ENCODE results near the gene POU2F1.

Gene POU2F1

DNA sequence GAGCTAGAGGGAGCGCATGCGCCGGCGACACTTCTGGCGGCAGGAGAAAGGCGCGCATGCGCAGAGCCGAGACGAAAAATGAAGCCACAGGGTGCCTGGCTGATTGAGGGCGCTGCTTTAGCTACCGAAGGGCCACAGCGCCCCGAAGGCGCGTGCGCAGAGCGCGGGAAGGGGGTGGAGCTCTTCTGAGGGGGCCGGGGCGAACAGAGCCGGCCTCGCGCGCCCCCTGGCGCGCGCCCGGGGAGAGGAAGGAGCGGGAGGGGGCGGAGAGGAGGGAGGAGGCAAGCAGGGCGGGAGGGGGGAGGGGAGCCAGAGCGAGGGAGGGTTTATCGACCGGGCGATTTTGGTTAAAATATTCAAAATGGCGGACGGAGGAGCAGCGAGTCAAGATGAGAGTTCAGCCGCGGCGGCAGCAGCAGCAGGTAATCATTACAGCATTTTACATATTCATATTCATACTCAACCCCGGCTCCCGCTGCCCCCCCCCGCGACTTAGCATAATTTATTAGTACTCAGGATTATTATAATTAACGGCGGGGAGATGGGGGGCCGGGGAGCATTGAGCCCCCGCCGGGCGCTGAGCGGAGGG, at the start of gene POU2F1:
Gene POU2F1 (plus strand): TSS at position 350 of the 589 bp plus-strand sequence. CDS start 12 bp downstream, at position 362.
- peak; percentile 97 for DNase-seq (ENCODE audit: low spot score)

DNA sequence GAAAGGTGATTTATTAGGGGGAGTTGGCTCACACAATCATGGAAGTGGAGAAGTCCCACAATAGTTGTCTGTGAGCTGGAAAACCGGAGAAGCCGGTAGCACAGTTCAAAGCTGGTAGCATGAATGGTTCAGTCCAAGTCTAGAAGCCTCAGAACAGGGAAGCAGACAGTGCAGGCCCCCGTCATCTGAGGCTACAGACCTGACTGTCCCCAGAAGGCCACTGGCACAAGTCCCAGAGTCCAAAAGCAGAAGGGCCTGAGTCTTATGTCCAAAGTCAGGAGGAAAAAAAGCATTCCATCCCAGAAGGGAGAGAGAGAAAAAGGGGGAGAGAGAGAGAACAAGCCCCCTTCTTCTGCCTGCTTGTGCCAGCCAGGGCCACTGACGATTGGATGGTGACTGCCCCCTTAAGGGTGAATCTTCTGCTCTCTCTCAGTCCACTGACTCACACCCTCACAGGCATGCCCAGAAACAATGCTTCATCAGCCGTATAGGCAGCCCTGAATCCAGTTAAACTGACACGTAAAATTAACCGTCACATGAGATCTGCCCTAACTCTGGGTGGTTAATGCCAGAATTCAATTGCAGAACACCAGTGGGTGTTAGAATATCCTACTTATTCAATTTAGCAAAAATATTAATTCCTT, 49.3 kb upstream of the POU2F1 start:
- DNase-seq (ENCODE audit: low spot score), result peak; percentile 6

DNA sequence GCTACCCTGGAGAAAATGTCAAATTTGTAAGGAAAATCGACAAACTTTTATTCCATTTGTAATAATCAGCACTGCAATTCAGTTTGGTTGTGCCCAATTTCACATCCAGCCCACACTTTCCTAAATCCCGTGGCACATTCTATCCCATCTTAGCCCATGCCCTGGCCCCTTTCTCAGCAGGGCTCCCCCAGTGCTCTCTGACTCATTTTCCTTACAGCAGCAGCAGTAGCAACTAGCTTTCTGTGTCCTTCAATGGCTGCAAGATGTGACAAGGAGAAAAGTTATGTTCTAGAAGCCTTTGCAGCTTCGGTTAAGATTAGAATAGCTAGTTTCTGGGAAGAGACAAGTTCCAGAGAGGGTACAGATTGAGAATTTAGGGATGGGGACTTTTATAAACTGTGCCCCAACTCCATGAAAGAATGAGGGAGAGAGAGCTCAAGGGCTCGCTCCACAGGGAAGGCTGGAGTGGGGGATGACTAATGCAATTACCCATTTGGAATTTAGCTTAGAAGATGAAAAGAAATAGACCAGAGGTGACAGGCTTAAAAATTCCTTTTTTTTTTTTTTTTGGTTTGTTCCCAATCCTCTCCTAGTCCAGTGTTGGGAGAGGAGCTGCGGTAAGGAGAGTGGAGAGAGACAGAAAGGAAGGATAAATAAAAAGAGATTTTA, 47.0 kb upstream of the POU2F1 start:
- DNase-seq (ENCODE audit: low spot score), result no peak

DNA sequence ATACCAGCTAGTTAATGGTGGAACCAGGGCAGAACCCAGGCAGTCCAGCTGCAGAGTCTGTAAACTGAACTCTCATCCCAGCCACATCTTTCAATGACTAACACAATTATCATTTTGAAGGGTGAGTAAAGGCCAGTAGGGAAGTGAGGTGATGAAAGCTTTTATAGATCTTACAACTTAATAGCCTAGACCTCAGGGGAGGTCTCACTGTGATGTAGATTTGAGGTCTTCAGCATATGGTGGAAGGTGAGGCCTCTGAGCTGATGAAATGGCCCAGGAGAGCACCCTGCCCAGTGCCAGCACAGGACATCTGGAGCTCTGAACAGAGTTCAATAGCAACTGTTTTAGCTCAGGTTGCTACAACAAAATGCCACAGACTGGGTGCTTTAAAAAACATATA, 44.8 kb upstream of the POU2F1 start:
- no peak for DNase-seq (ENCODE audit: low spot score)

DNA sequence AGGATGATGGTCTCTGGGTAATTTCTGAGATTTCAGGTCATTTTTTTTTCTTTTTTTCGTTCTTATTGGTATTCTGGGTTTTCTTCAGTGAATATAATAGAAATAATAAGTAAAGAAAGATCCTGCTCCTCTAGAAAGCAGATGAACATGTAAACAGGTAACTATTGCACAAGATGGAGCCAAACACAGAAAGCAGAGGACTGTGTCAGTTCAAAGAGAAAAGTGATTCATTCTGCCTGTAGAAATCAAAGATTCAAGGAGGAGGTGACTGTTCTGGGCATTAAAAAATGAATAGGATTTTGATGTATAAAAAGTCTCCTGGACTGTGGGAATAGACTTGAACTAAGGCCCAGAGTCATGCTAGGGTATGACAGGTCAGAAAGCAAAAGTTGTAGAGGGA, 41.9 kb upstream of the POU2F1 start:
- no peak for DNase-seq (ENCODE audit: low spot score)

DNA sequence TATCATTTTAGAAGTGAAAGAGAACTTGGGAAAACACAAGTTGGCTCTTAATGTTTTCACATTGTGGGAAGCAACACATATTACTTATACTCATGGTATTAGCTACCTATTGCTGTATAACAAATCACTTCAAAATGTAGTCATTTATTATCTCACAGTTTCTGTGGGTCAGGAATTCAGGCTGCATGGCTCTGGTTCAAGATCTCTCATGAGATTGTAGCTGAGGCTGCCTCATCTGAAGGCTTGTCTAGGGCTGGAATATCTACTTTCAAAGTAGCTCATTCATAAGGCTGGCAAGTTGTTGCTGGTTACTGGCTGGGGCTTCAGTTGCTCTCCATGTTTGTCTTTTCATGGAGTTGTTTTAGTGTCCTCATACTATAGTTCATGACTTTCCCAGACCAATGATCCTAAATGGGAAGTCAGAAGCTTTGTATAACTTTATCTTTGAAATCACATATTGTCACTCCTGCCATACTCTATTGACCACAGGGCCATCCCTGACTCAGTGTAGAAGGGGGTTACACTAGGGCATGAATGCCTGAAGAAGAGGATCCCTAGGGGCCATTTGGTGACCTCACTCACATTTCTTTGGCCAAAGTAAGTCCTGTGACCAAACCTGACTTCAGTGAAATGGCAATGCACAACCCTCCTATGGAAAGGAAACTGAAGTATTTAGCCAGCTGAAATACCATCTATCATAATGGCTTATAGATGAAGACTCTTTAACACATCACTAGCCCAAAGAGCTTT, 37.9 kb upstream of the POU2F1 start:
- no peak for DNase-seq (ENCODE audit: low spot score)

DNA sequence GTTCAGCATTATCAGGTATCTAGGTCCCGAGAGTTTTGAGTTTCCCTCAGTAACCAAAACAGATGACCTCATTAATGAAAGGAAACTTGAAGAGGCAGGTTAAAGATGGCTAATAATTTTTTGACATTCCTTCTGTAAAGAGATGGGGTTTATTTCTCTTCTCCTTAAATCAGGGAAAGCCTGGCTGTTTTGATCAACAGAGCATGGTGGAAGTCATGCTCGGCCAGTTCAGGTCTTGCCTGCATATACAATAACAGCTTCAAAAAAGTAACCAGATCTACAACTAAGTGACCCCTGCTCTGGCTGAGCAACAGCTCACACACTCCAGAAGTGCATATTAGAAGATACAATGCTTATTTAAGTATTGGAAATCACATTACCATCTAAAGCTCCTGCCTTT, 36.6 kb upstream of the POU2F1 start:
- no peak for DNase-seq (ENCODE audit: low spot score)

DNA sequence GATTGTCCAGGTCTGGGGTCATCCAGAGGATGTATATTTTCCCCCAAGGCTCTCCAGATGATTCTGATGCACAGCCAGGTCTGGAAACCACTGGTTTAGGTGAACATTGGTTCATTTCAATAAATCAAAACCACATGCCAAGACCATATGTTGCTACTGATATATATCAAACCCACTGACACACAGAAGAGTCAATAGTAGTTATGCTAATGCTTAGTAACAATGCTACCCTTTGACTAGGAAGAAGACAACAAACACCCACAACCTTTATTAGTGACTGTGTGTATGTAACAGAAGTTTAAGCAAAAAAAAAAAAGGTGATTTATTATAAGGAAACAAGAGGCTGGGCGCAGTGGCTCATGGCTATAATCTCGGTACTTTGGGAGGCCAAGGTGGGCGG, 35.6 kb upstream of the POU2F1 start:
- DNase-seq (ENCODE audit: low spot score), result no peak

DNA sequence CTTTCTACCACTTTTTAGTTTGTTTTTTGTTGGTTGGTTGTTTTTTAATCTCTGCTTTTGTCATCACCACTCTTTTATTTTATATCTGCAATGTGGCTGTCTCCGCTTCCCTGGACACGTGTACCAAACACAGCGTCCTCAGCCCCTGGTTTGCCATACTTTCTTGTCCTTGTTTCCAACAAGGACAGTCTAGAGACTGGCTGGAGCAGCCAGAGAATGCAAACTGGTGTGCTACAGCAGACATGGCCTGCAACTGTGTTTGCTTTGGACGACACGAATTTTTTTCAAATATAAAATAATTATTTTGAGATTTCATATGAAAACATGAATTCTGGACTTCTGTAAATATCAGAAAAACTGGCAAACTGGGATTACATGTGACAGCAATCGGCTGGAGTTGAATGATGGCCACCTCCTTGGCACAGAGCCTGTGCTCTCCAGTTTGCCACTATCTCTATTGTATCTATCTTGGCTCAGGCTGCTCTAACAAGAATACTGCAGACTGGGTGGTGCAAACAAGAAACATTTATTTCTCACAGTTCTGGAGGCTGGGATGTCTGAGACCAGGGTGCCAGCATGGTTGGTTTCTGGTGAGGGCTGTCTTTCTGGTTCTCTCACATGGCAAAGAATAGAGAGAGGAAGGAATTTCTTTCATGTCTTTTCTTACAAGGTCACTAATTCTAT, 34.6 kb upstream of the POU2F1 start:
- peak; percentile 39 for DNase-seq (ENCODE audit: low spot score)

DNA sequence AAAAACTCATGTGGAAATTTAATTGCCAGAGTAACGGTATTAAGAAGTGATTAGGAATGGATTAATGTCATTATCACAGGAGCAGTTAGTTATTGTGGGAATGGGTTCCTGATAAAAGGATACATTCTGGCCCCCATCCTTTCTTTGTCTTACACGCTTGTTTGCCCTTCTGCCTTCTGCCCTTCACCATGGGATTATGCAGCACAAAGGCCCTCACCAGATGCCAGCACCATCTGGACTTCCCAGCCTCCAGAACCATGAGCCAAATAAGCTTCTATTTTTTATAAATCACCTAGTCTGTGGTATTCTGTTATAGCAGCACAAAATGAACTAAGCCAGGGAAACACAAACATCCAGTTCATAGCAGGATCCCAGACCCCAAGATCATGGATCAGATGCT, 33.9 kb upstream of the POU2F1 start:
- DNase-seq (ENCODE audit: low spot score), result peak; percentile 10

DNA sequence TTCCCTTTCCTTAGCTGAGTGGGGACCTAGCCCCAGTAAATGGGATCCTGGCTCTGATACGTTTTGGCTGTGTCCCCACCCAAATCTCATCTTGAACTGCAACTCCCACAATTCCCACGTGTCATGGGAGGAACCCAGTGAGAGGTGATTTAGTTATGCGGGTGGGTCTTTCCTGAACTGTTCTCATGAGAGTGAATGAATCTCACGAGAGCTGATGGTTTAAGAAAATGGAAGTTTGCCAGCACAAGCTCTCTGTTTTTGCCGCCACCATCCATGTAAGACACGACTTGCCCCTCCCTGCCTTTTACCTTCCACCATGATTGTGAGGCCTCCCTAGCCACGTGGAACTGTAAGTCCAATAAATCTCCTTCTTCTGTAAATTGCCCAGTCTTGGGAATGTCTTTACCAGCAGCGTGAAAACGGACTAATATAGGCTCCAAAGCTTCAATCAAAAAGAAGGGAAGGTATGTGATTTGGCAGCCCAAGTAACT, 29.9 kb upstream of the POU2F1 start:
- DNase-seq (ENCODE audit: low spot score), result no peak

DNA sequence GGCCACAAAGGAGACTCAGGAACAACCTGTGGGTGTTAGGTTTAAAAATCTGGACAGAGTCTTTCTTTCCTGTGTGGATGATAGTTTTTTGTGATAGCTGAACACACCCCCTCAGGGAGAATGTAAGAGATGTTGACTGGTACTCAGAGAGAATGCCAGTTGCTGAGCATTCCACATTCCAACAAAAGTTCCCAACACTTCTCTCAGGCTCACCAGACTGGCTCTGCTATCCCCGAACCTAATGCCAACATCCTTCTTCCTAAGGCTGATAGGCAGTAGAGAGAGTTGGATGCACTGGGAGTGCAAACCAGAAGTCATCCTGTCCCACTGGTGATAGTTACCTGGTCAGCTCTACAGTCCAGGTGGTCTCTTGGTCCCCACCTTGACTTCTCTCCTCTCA, 28.7 kb upstream of the POU2F1 start:
- no peak for DNase-seq (ENCODE audit: low spot score)

DNA sequence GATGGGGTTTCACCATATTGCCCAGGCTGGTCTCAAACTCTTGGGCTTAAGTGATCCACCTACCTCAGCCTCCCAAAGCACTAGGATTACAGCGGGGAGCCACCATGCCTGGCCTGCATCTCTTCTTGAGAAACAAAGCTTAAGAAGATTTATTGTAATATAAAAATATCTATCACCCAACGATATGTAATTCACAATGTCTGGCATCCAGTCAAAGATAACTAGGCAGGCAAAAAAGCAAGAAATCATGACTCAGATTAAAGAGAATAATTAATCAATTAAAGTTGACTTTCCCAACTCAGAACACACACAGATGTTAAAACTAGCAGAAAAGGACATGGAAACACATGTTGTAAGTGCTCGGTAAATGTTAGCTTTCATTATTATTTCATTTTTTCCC, 26.5 kb upstream of the POU2F1 start:
- no peak for DNase-seq (ENCODE audit: low spot score)

DNA sequence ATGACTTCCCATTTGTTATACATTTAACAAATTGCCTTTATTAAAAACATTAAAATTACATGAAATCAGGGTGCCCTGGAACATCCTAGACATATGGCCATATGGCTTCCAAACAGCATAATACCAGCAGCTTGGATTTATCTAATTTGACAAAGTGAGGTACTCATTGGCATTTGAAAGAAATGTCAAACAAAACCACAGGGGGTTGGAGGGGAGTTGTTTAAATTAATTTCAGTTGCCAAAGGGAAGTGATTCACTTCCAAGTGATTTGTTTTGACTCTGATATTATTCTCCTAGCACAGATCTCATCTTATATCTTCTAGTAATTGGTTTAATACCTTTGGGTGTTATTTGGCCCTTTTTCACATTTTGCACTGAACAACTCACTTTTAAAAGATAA, 24.5 kb upstream of the POU2F1 start:
- no peak for DNase-seq (ENCODE audit: low spot score)

DNA sequence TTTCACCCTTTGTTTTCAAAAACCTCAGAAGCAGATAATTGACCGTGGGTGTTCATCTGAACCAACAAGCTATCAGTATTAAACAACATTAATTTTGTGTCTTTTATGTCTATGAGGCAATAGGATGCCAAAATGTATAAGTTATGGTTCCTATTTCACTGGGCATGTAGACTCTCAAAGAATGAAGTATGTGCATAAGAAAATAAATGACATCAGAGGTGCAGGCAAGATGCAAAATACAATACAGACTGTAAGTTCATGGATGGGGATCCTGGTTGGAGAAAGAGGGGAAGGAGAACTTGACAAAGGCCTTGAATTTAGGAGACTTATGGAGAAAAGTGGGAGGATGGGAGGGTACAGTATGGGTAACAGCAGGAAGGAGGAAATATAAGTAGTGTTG, 23.4 kb upstream of the POU2F1 start:
- no peak for DNase-seq (ENCODE audit: low spot score)

DNA sequence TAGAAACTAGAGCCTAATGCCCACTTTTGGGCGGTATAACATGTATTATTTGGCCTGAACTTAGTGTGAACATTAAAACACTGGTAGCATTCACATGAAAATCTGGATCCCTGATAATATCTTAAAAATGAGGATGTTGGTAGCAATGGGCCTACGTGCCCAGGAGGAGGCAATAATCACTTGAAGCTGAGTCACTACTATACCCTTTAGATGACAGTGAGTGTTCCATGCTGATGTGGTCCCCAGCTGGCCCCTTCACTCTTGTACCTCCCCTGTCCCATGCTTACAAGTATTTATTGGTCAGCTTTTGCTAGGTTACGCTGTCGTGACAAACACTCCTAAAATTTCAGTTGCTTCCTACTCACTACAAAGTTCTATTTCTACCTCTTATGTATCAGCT, 23.0 kb upstream of the POU2F1 start:
- no peak for DNase-seq (ENCODE audit: low spot score)

DNA sequence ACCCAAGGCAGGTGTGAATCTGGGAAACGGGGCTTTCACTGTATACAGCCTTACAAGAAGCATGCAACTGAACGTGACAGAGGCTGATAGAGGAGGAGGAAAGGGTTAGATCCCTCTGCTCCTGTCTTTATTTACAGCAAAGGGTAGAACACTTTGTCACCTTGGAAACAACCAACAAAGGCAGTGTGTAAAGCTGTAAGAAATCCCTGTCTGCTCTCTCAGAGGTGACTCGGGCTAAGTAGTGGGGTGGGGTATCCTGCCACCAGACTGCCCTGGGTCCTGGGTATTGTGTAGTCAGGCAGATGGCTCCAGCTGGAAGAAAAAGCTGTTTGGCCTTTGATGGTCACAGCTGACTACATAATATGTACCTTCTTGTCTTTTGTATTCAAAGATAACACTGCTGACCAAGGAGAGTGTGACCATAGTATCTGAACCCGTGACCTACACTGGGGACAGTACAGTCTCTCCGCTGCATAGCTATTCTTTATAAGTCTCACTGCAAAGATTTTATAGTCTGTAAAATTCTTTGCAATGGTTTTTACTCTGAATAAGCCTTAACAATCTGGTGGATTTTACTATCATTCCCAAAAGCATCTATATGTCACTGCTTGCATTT, 22.1 kb upstream of the POU2F1 start:
- no peak for DNase-seq (ENCODE audit: low spot score)

DNA sequence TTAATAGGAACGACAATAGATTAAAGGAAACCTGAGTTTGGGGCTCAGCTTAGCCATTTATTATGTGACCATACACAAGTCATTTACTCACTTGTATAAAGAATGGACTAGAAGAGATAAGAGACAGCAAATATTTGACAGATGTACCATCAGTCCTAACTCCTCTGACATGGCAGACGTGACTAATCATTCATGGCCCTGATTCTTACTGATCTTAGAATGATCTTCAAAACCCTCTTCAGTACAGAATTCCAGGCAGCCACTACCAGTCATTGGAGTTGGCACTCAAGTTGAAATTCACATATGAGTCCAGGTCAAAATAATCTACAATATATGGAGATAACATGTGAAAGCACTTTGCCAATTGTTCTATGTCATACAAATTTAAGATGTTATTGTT, 21.0 kb upstream of the POU2F1 start:
- DNase-seq (ENCODE audit: low spot score), result no peak

DNA sequence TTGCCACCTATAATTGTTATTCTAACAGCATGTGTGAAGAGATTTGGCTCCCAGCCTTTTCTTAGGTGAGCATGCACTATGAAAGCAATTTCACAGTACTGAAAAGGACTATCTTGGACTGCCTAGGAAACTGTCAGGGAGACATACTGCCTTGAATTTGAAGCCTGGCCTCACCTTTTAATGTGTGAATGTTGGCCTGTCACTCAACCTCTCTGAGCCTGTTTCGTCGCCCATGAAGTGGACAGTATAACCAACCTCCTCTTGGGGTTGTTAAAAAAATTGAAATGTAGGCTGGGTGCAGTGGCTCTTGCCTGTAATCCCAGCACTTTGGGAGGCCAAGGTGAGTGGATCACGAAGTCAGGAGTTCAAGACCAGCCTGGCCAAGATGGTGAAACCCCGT, 20.4 kb upstream of the POU2F1 start:
- no peak for DNase-seq (ENCODE audit: low spot score)

DNA sequence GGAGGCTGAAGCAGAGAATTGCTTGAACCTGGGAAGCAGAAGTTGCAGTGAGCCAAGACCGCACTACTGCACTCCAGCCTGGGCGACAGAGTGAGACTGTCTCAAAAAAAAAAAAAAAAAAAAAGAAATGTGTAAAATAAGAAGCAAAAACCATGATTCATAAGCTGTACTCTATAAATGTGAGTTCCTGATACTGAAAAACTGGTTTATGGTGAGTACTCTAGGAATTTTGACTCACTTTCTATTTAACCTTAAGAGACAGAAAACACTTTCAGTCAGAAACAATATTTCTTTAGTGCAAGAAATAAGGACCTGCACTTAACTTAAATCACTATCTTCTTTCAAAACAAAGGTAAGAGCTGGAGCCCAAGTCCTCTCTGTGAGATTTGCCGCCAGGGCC, 19.9 kb upstream of the POU2F1 start:
- DNase-seq (ENCODE audit: low spot score), result no peak

DNA sequence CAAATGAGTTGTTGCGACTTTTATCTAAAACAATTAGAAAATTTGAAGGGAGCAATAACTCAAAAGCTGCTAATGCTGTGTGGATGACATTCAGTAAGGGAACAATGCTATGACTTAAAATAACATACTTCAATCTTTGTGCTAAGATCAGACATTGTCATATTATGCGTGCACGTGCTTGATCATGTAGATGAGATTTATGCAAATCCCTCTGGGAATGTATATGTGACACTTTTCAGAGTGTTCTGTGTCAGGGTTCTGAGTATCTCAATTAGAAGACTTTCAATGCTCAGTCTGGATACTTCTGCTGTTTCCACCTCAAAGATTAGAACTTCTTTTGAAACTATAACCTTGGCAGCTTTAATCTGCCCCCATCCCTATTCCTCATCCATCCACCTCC, 18.6 kb upstream of the POU2F1 start:
- DNase-seq (ENCODE audit: low spot score), result no peak

All from Ammon's horn (tissue), 1 donor.